OCI-LY3 (cell line): ENCODE data around the gene ATRN.

ENCODE experiments used
- H2AFZ ChIP-seq: fragments of 200-600, 300-600 bp; shearing (Covaris generic); 2 replicates; pipeline ENCODE4 v1.6.0; 2014; ENCODE audit warnings: antibody characterized with exemption, low read depth, low read length
- H3K27ac ChIP-seq: fragments of 200-600, 300-600 bp; sonication (generic); 2 replicates; pipeline ENCODE4 v1.5.1; 2014; ENCODE audit warnings: mild to moderate bottlenecking, low read length, moderate library complexity, mixed read lengths
- H3K27me3 ChIP-seq: fragments of 200-600, 300-600 bp; sonication (generic); 2 replicates; pipeline ENCODE4 v1.6.1; 2014; ENCODE audit warnings: low read depth, low read length, mixed read lengths
- H3K36me3 ChIP-seq: fragments of 200-600, 300-600 bp; sonication (generic); replicated peaks from 2 replicates; pipeline ENCODE3; 2014; ENCODE audit warnings: low read depth, low read length, mixed read lengths
- H3K4me1 ChIP-seq: fragments of 300-600, 200-600 bp; sonication (generic); 2 replicates; pipeline ENCODE4 v1.6.1; 2014; ENCODE audit warnings: low read length, mixed read lengths
- H3K4me2 ChIP-seq: fragments of 200-600, 300-600 bp; sonication (generic); 2 replicates; pipeline ENCODE4 v1.6.1; 2014; ENCODE audit warnings: low read length, mixed read lengths
- H3K4me3 ChIP-seq: fragments of 300-600, 200-600 bp; sonication (generic); 2 replicates; pipeline ENCODE4 v1.5.1; 2014; ENCODE audit warnings: antibody characterized with exemption, mild to moderate bottlenecking, low read length, moderate library complexity
- H3K79me2 ChIP-seq: fragments of 300-600, 200-600 bp; shearing (Covaris generic); 2 replicates; pipeline ENCODE4 v1.6.1; 2014; ENCODE audit warnings: mild to moderate bottlenecking, low read length, mixed read lengths
- H3K9ac ChIP-seq: fragments of 300-600, 200-600 bp; shearing (Covaris generic); 2 replicates; pipeline ENCODE4 v1.6.0; 2014; ENCODE audit warnings: mild to moderate bottlenecking, low read length, moderate library complexity
- H3K9me3 ChIP-seq: fragments of 200-600, 300-600 bp; shearing (Covaris generic); 2 replicates; pipeline ENCODE4 v1.6.1; 2014; ENCODE audit warnings: low read length, mixed read lengths; ENCODE audit not compliant: insufficient read depth
- H4K20me1 ChIP-seq: fragments of 200-600, 300-600 bp; sonication (generic); 2 replicates; pipeline ENCODE4 v1.6.1; 2016; ENCODE audit warnings: low read length, mixed read lengths; ENCODE audit not compliant: insufficient read depth
- EZH2phosphoT487 ChIP-seq: fragments of 200-600 bp; shearing (Covaris generic); IDR thresholded peaks from 2 replicates; pipeline ENCODE4 v1.6.1; 2018; ENCODE audit warnings: antibody characterized with exemption, mixed run types, low read depth
- TF ChIP-seq, protein P1 (sequence below): fragments of 200-600, 300-600 bp; sonication (generic); IDR thresholded peaks from 2 replicates; pipeline ENCODE4 v1.5.1; 2014; ENCODE audit warnings: antibody characterized with exemption, low read length, low read depth

The ATRN gene

DNA sequence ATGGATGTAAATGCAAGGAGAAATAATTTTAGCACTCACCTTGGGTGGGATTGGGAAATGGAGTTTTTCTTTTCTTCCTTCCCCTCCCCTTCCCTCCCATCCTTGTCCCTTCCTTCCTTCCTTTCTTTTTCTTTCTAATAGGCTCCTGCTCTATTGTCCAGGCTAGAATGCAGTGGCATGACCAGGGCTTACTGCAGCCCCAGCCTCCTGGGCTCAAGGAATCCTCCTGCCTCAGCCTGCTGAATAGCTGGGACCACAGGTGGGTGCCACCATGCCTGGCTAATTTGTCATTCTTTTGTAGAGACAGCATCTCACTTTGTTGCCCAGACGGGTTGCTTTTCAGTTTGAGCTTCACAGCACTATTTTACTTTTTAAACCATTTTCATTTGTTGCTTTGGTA, 21.5 kb upstream of the ATRN start:
- TF ChIP-seq EZH2phosphoT487: no peak
- TF ChIP-seq, protein P1, sequence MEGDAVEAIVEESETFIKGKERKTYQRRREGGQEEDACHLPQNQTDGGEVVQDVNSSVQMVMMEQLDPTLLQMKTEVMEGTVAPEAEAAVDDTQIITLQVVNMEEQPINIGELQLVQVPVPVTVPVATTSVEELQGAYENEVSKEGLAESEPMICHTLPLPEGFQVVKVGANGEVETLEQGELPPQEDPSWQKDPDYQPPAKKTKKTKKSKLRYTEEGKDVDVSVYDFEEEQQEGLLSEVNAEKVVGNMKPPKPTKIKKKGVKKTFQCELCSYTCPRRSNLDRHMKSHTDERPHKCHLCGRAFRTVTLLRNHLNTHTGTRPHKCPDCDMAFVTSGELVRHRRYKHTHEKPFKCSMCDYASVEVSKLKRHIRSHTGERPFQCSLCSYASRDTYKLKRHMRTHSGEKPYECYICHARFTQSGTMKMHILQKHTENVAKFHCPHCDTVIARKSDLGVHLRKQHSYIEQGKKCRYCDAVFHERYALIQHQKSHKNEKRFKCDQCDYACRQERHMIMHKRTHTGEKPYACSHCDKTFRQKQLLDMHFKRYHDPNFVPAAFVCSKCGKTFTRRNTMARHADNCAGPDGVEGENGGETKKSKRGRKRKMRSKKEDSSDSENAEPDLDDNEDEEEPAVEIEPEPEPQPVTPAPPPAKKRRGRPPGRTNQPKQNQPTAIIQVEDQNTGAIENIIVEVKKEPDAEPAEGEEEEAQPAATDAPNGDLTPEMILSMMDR: no peak
- Histone ChIP-seq H4K20me1 (no peaks in the 10 kb centered on the region), H3K79me2 (no peaks in the 10 kb centered on the region), H2AFZ (no peak overlapping the region), H3K9ac (no peak overlapping the region), H3K36me3 (no peaks in the 10 kb centered on the region), H3K4me1 (peaks cover 11% of the 10 kb centered on the region), H3K4me2 (no peak overlapping the region), H3K4me3 (no peak overlapping the region), H3K27ac (no peak overlapping the region), H3K27me3 (peaks cover 7% of the 10 kb centered on the region; the same call in 1 of the 2 replicates), H3K9me3 (no peaks in the 10 kb centered on the region)

DNA sequence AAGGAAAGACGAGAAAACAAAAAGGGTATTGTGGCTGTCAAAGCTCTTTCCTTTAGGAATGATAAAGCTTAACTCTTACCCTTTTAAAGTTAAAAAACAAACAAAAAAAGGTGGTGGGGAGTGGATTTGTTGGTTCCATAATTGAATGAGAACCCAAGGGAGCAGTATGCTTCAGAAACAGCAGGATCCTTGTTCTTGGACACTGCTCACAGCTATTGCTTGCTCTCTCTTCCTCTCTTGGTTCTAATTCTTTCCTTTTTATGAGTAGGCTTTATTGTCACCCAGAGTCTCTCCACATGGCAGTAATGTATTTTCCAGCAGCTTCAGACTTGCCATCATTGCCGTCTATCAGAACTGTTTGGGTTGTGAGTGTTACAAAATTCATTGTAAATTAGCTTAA, 18.7 kb upstream of the ATRN start:
- Histone ChIP-seq H3K4me2 (no peak overlapping the region), H3K4me3 (no peak overlapping the region), H3K9ac (no peak overlapping the region), H3K27ac (no peak overlapping the region), H3K27me3 (peaks cover 5% of the 10 kb centered on the region), H3K4me1 (peaks cover 11% of the 10 kb centered on the region), H3K36me3 (no peaks in the 10 kb centered on the region), H4K20me1 (no peaks in the 10 kb centered on the region), H2AFZ (no peak overlapping the region), H3K9me3 (no peaks in the 10 kb centered on the region), H3K79me2 (no peaks in the 10 kb centered on the region)
- TF ChIP-seq EZH2phosphoT487: no peak
- TF ChIP-seq, protein P1: no peak

DNA sequence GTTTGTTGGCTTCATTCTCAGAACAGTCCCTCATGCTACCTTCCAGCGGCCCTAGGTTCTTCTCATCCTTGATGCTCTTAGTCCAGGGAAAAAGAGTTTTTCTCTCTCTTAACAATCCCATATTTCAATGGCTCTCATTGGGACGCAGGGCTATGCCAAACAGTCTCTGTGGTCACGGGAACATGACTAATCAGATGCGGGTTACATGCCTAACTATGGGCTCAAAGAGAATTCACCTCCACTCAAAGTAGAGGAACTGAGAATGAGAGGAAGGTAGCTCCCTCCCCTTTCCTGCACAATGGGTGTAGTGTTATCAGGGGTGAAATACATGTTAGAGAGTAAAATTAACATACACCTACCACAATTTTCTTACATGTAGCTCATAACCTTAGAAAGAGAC, 18.1 kb upstream of the ATRN start:
- Histone ChIP-seq H3K4me2 (peak overlapping the region; percentile 10; the same call in 1 of the 2 replicates), H3K36me3 (no peaks in the 10 kb centered on the region), H3K9me3 (no peaks in the 10 kb centered on the region), H3K27me3 (peaks cover 11% of the 10 kb centered on the region), H3K4me1 (peaks cover 11% of the 10 kb centered on the region), H2AFZ (no peak overlapping the region; the same call in 1 of the 2 replicates), H3K27ac (no peak overlapping the region), H3K4me3 (no peak overlapping the region), H4K20me1 (no peaks in the 10 kb centered on the region), H3K79me2 (no peaks in the 10 kb centered on the region), H3K9ac (no peak overlapping the region)
- no peak for TF ChIP-seq EZH2phosphoT487
- TF ChIP-seq, protein P1: no peak

DNA sequence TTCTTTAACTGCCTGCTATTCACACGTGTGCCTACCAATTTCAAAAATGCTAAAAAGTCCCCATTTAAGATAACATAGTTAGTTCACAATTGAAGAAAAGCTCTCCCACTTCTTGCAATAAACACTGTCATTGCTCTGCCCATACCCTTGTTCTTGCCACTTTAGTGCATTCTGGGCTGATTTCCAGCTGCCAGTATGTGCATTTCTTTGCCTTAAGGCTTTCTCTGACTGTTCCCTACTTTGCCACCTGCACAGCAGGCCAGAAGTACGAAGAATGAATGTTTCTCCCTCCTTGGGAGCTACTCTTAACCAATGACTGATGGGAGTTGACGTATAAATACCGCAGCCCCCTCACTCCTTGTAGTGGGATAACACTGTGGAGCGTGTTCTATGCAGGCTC, 16.0 kb upstream of the ATRN start:
- no peak overlapping the region for H3K4me3 ChIP-seq
- H3K4me2 ChIP-seq: no peak overlapping the region
- no peaks in the 10 kb centered on the region for H3K79me2 ChIP-seq
- no peak overlapping the region for H3K9ac ChIP-seq
- H3K4me1 ChIP-seq: peaks cover 11% of the 10 kb centered on the region
- H3K9me3 ChIP-seq: no peaks in the 10 kb centered on the region
- no peak overlapping the region for H3K27ac ChIP-seq
- no peaks in the 10 kb centered on the region for H3K36me3 ChIP-seq
- TF ChIP-seq, protein P1: no peak
- no peak for TF ChIP-seq EZH2phosphoT487
- H4K20me1 ChIP-seq: no peaks in the 10 kb centered on the region
- no peak overlapping the region for H2AFZ ChIP-seq
- H3K27me3 ChIP-seq: peaks cover 16% of the 10 kb centered on the region
